CD4-positive, alpha-beta T cell treated with Interleukin-17A for 1 hour (primary cell): ENCODE results near the gene FNIP1.
"Not testable (repeated sequence)": the region's sequence is repeated elsewhere in the genome, so short reads cannot be mapped to it uniquely, and the experiment has no call there.

Experiments
- DNase-seq: peaks from one replicate; pipeline ENCODE4 v3.0.0-alpha.2; 2020

The FNIP1 gene

DNA sequence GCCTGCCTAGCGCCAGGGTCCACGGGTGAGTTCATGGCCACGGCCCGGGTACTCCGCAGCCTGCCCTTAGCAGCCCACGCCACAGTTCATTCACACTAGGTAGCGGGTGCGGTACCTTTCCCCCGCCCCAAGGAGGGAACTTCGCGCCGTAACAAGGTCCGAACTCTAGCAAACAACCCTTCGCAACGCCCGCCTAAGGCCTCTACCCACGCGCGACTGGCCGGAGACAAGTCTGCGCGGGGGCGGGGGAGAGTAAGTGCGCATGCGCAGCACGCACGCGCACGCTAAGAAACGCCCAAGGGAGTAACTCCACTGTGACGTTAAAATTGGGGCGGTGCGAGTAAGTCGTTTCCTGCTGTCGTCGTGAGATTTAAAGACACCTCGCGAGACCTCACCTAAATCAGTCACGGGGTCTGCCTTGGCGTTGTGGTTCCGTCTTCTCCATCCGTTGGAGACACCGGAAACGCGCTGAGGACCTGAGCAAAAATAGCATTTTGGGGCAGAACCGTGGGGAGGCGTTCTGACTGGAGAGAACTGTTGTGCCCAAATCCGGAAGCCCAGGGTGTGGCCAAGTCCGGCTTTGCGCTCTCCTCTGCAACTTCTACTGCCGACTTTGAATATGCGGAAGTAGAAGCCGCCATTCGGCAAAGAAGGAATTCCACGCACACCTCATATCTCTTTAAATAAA lies 161.7 kb downstream of the FNIP1 start, which contains the start of gene RAPGEF6:
Gene RAPGEF6 (minus strand): TSS at position 234 of the 688 bp plus-strand sequence. CDS start 199 bp downstream, at position 35.
- DNase-seq: peak; percentile 100

DNA sequence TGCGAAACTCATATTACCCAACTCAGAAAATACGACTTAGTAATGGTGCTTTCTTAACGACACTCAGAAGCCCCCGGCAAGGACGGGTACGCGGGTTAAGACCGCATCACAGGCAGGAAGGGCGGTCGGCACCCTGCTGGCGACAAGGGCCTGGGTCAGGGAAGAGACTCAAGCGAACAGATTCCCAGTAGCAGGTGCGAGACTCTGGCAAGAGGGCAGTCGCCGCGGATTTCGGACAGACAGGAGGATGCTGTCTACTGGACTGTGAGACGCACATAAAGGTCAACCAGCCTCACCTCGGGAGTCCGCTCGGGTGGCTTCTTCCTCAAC lies 162.2 kb downstream of the FNIP1 start:
- peak; percentile 79 for DNase-seq

DNA sequence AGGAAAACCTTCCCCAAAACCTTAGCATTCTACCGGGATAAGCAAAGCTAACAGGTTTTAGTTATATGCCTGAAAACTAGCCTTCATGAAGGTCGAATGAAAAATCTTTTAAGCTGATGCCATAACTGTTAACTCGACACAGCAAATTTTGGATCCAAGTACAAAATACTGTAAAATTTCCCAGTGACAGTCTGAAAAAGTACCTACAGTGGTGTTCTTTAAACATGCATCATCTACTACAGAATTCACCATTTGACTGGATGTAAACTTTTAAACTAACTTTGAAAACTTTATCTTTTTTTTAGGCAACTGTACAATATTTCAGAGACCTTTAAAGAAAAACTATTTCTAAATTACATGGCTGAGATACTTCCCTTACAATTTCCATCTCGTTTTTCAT lies 162.6 kb downstream of the FNIP1 start:
- DNase-seq: peak; percentile 19

DNA sequence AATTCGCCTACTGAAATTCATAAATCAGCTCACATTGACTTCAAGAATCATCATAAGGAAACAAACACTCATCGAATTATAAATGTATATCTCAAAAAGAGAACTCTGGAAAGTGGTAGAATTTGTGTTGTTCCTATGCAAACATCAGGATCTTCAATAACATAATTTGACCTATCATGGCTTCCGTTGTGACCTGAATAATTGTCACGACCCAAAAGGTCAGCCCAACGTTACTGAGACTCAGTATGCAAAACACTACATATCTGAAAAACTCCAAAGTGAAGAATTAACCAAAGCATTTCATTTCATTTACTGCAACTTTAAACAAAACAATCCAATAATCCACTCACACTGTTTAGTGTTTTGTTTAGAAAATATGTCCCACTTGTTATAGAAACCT lies 163.0 kb downstream of the FNIP1 start:
- DNase-seq: peak; percentile 10

DNA sequence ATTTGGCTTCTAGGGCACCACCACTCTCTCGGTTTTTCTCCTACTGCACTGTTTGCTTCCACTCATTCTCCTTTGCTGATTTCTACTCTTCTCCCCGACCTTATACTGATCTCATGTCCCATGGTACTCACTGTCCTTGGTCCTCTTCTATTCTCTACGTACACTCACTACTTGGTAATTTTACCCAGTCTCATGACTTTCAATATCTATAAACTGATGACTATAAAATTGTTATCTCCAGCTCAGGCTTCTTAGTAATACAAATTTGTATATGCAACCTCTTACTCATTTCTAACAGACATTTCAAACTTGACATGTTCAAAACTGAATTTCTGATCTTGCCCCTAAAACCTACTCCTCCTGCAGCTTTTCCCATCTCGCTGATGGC lies 165.9 kb downstream of the FNIP1 start:
- DNase-seq: no peak

DNA sequence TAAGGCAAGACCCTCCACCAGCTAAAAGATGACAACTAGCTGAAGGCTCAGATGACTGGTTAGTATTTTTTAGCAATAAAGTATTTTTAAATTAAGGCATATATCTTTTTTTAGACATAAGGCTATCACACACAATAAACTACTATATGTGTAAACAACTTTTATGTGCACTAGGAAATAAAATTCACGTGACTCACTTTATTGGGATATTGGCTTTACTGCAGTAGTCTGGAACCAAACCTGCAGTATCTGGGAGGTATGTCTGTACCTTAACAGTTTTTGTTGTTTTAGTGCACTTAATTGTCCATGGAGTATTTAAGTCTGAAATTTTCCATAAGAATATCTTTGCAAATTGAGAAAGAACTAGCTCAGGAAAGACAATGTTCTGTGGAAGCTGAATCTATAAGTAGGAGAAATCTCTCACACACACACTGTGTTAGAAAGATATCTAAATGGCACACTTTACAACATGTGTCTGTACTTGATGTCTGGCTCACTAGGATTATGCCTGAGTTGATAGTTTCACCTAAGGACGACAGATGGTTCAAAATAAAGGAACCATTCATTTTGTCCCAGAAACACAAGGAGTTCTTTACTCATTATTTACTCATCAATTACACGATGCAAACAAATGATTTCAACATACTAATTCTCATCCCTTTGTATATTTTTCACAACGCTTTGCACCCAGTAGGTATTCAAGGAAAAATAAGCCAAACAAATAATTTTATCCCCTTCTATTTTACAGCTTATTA lies 166.4 kb downstream of the FNIP1 start:
- DNase-seq: no peak

DNA sequence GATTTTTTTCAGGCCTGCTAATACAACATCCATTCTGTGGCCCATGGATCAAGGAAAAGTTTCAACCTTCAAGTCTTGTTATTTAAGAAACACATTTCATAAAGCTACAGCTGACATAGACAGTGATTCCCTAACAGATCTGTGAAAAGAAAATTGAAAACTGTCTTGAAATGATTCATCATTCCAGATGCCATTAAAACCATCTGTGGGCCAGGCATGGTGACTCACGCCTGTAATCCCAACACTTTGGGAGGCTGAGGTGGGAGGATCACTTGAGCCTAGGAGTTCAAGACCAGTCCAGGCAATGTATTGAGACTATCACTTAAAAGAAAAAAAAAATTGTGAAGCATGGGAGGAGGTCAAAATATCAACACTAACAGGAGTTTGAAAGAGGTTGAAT lies 167.8 kb downstream of the FNIP1 start:
- DNase-seq: no peak

DNA sequence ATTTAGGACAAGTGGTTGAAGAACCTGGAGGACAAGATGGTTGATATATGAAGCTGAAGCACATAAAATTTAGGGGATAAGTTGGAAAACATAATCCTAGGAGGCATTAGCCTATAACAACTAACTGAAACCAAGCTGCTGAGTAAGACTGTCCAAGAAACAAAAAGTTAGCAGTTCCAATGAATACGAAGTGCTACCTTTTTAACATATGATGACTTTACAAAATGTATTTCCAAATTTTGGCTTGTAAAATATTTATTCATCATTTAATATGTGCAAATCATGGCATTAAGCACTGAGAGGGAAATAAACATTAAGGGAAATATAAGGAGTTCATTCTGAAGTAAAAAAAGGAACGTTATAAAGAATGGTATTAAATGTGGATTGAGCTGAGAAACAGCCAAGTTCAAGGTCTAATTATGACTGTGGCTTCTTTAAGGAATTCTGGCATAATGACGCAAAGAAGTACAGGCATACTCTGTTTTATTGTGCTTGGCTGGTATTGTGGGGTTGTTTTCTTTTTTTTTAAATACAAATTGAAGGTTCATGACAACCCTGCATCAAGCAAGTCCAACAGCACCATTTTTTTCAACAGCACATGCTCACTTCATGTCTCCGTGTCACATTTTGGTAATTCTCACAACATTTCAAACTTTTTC lies 169.5 kb downstream of the FNIP1 start:
- no peak for DNase-seq

DNA sequence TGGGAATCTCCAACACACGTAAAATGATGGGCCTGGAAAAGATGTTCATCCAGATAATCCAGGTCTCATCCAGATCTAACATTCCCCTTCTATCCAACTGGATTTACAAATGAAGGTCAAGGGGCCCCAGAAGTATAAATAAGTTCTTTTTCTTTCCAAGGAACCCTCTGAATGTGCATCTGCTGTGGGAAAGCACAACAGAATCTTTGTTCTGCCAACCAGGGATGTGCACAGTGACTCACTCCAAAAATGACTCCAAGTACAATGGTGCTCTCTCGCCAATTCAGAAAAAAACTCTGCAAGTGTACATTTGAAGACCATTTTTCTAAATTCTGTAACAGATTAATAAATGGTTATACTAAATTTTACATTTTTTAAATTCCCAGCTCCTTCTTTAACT lies 174.2 kb downstream of the FNIP1 start:
- no peak for DNase-seq

DNA sequence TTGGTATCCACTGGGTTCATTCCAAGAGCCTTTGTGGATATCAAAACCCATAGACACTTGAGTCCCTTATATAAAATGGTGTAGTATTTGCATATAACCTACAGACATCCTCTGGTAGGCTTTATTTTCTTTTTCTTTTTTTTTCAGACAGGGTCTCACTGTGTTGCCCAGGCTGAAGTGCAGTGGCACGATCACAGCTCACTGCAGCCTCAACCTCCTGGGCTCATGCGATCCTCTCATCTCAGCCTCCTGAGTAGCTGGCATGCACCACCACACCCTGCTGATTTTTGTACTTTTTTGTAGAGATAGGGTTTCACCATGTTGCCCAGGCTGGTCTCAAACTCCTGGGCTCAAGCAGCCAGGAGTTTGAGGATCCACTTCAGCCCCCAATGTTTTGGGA lies 175.7 kb downstream of the FNIP1 start:
- DNase-seq: not testable (repeated sequence)

DNA sequence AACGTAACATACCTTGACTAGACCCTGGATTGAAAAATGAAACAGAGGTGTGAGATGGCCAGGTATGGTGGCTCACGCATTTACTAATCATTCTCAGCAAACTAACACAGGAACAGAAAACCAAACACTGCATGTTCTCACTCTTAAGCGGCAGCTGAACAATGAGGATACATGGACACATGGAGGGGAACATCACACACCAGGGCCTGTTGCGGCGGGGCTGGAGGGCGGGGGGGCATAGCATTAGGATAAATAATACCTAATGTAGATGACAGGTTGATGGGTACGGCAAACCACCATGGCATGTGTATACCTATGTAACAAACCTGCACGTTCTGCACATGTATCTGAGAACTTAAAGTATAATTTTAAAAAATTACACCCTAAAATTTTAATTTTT lies 177.7 kb downstream of the FNIP1 start:
- no peak for DNase-seq

DNA sequence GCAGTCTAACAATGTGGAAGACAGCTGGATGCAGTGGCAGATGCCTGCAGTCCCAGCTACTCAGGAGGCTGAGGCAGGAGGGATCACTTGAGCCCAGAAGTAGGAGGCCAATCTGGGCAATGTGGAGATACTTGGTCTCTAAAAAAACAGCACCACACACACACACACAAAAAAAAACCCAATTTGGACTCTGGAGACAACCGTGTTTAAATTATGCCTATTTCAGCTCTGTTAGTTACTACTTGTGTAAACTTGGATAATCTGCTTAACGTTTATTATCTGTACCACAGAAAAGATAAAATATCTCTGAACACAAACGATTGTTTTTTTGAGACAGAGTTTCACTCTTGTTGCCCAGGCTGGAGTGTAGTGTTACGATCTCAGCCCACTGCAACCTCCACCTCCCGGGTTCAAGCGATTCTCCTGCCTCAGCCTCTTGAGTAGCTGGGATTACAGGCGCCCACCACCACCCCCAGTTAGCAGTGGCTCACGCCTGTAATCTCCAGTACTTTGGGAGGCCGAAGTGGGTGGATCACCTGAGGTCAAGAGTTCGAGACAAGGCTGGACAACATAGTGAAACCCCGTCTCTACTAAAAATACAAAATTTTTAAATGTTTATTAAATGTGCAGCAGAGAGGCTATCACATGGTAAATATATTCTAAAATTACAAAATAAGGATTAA lies 179.5 kb downstream of the FNIP1 start:
- no peak for DNase-seq

DNA sequence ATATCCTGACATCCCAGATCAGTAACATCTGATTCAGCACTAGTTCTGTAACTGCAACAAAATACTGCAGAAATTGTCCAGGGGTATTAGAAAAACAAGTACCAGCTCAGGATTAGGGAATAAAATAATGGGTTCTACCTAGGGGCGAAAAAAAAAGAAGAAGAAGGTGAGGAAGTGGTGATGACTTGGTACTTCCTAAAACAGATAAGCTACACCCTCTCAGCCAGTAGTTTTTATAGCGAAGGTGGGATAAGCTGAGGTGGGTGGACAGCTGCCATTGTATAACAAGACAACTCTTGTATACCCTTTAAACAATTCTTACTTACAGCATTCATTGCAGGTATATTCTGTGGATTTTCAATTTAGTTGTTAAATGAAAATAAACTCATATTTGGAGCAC lies 180.9 kb downstream of the FNIP1 start:
- no peak for DNase-seq

DNA sequence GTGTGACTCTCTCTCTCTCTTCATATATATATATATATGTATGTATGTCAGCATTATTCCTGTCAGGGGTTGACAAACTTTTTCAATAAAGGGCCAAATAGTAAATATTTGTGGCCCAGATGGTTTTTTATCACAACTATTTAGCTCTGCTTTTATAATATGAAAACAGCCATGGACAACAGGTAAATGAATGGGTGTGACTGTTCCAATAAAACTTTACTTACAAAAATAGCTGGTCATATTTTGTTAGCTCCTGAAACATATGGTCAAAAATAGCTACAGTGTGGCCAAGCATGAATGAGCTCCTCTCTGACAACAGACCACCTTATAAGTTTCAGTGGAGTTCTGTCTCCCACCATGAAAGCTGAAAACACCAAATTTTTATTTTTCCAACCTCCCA lies 183.4 kb downstream of the FNIP1 start:
- no peak for DNase-seq

DNA sequence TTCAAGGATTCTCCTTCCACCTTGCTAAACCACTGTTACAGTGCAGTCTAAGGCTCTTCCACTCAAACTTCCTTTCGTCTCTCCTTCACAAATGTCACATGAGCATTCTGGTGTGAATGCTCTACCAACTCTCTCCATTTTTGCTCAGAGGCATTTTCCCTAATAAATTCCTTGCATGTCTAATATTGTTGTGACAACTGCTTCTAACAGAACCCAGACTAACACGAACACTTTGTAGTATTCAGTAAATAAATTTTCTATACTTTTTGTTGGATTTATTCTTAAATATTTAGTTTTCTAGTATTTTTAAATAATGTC lies 185.8 kb downstream of the FNIP1 start:
- no peak for DNase-seq

DNA sequence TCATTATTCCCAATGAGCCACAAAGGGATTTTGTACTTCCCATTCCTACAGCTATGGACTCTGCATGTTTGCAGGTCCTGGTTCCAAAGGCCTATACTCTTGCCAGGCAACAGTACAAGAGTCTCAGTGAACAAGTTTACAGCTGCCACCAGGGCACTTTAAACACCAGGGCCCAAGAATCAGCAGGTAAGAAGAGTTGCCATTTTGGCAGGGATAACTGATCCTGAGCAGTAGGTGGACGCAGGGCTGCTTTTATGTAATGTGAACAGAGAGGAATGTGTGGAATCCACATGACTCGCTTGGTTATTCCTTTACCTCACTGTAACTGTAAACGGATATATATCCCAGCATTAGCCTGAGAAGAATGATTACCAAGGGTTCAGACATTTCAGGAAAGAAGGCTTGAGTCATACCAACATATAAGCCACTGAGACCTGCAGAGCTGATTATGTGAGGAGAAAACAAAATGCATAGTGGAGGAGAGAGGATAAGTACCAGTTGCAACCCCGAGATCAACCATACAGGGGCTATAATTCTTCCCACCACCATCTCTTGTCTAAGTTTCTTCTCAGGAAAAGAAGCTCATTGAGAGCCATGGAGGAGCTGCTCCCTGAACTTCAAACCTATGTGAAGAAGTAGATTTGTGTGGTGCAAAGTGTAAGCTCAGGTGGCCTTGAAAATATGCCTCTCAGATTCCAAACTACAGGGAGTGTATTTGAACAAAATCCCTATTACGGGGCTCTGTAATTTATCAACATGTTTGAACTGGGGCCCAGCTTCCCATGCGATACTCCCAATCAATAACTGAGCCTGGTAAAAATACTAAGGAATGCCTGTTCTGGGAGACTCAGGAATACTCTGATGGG lies 186.4 kb downstream of the FNIP1 start:
- no peak for DNase-seq

DNA sequence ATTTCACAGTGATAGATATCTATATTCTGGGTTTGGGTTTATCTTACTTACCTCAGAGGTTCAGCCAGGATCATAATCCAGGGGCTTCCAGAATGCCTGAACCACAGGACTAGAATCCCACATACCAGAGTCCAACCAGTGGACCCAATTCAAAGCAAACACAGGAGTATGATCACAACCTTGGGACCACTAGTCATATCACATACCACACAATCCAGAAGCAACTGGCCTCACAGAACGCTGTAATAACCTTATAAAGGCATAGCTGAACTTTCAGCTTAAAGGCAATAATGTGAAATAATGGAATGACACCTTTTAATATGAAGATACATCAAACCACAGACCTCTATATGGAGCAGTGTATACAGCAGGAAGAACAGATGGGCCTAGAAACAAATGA lies 187.0 kb downstream of the FNIP1 start:
- no peak for DNase-seq

DNA sequence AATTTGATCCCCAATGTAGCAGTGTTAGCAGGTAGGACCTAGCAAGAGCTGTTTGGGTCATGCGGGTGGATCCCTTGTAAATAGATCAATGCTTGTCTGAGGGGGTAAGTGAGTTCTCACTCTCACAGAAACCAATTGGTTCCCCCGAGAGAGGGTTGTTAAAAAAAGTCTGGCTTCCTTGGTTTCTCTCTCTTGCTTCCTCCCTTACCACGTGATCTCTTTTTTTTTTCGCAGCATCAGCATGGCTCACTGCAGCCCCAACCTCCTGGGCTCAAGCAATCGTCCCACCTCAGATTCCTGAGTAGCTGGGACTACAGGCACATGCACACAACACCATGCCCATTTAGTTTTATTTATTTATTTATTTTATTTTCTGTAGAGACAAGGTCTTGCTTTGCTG lies 188.2 kb downstream of the FNIP1 start:
- DNase-seq: no peak

DNA sequence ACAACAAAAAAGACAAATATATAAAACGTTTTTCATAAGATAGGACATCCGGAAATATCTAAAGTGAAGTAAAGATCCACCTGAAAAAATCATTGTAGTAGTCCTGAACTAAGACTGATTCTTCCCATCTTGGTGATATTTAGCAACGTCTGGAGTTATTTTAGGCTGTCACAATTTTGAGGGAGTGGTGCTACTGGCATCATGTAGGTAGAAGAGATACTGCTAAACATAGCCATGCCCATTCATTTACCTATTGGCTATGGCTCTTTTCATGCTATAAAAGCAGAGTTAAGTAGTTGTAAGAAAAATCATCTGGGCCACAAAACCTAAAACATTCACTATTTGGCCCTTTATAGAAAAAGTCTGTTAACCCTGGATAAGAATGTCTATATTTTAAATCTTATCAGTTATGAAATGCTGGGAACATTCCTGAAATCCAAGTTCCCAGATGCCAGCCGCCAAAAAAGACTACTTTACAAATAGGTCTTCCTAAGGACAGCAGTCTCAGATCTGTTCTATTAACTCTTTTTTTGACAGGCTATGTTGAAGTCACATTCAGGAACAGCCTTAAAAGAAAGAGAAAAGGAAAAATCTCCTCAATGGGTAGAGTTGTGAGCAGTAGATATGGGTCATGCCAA lies 188.8 kb downstream of the FNIP1 start:
- DNase-seq: no peak

DNA sequence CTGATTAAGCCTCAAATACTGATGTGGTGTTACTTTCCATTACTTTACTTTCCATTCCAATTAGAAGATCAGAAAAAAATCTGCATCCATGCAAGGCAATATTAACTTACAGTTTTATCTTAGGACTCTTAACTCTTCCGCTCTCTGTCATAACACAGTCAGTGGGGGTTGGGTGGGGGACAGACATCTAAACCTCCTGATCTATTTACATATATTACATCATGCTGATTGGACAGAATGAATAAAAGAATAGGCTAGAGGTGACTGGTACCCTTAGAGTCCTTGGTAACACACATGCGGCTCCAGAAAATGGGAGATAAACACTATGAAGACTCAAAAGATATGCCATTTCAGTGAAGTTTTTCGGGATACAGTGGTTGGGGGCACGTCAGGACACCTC lies 189.4 kb downstream of the FNIP1 start:
- DNase-seq: no peak

DNA sequence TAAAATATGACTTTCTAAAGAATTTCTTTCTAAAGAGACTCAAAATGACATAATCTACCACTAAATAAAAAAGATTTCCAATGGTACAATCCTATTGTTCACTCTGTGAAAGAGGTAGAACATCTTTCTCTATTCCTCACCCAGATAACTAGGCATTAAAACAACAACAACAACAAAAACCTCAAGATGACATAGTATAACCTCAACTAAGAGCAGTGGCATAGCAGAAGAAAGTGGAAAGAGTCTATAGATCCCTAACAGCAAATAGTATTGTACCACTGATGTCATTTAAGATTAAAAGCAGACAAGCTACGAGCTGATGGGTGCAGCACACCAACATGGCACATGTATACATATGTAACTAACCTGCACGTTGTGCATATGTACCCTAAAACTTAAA lies 191.7 kb downstream of the FNIP1 start:
- no peak for DNase-seq
